AG10803 (cell line): ENCODE data around the gene TTL.

ENCODE experiments used
- DNase-seq: peaks from one replicate; pipeline ENCODE4 v3.0.0; 2010; ENCODE audit warnings: low read depth
- H3K4me3 ChIP-seq: 2 replicates; pipeline ENCODE4 v1.5.1; 2011; ENCODE audit warnings: mild to moderate bottlenecking, low read length, control low read depth
- CTCF ChIP-seq: conservative IDR thresholded peaks from 2 replicates; pipeline ENCODE4 v1.5.1; 2011; ENCODE audit warnings: mild to moderate bottlenecking, low read length, control low read depth, inconsistent platforms

Gene TTL

GRCh38 chr2:112449854-112450253 is 32.1 kb upstream of the TTL start:
- no peak for TF ChIP-seq CTCF
- H3K4me3 ChIP-seq, result no peak overlapping the region
- no peak for DNase-seq

GRCh38 chr2:112451317-112451716 is 30.6 kb upstream of the TTL start:
- no peak for DNase-seq
- H3K4me3 ChIP-seq, result no peak overlapping the region
- TF ChIP-seq CTCF, result no peak

- no peak for DNase-seq
- H3K4me3 ChIP-seq, result no peak overlapping the region
- TF ChIP-seq CTCF, result no peak
These were observed 27.4 kb upstream of the TTL start for GRCh38 chr2:112454586-112454985.

GRCh38 chr2:112459372-112459771 is 22.6 kb upstream of the TTL start:
- DNase-seq, result no peak
- TF ChIP-seq CTCF, result no peak

GRCh38 chr2:112462178-112462577 is 19.8 kb upstream of the TTL start:
- no peak overlapping the region for H3K4me3 ChIP-seq
- TF ChIP-seq CTCF, result no peak
- no peak for DNase-seq

More at GRCh38 chr2:112459372-112459771, 22.6 kb upstream of the TTL start:
- H3K4me3 ChIP-seq, result no peak overlapping the region

GRCh38 chr2:112463256-112463655 is 18.7 kb upstream of the TTL start:
- DNase-seq, result no peak
- H3K4me3 ChIP-seq, result no peak overlapping the region
- no peak for TF ChIP-seq CTCF

GRCh38 chr2:112465382-112465781 is 16.6 kb upstream of the TTL start:
- TF ChIP-seq CTCF, result peak; percentile 43
- no peak overlapping the region for H3K4me3 ChIP-seq
- peak; percentile 32 for DNase-seq
